Measurements from ENCODE around the gene TM9SF3. TPM values are rescaled to one million over a fixed set of nuclear protein-coding genes. Genes with fewer than 3 reads are reported as not detected.

The TM9SF3 gene
- total and polyA plus RNA-seq, 10 of the 15 experiments (the other 5 are each of a cell fraction or from before 2014, with no cell fraction given): 17.1 to 85.4 (median 44.9) TPM

DNA sequence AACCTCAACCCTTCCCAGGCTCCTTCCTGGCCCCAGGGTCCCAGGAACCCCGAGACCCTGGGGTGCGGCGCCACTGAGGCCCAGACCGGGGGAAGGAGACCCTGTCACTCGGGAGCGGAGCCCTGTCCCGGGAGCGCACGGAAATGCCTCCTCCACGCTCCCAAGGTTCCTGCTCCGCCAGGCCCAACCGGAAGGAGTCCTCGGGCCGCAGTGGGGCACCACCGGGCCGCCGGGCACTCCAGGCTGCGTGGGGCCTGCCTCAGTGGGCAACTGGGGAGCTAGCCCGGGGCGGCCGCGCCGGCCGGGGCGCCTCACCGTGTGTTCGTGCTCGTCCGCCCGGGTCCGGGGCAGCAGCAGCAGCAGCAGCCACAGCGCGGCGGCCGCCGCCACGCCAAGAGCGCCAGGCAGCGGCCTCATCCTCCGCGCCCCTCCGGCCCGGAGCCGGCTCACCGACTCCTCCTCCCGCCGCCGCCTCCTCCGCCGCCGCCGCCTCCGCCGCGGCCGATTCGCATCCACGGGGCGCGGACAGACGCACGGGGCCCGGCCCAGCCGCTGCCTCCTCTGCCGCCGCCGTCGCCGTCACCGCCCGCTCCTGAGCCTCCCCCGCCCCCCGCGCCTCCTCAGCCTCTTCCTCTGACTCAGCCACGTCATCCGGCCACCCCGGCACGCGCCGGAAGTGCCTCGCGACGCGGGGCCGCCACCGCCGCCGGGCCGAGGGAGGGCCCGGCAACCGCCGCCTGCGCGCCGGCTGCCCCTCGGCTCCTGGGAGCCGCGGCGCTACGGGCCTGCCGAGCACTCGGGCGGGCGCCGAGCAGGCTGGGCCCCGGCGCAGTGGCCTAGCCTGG is at the start of gene TM9SF3 (continued):
- no peak for TF ChIP-seq ATF3 (IDR thresholded peaks at IDR 0.05; ENCODE audit: borderline replicate concordance, extremely low read depth, low read depth, low read length)
- TF ChIP-seq REST (IDR thresholded peaks at IDR 0.05; ENCODE audit: low read depth, low read length): 0 out of 2 replicates have a peak, but pooled peaks have one; percentile 13
- TF ChIP-seq GATAD2B (conservative IDR thresholded peaks at IDR 0.05; ENCODE audit: low read depth): peak; percentile 95
- no peak for TF ChIP-seq ZNF622 (IDR thresholded peaks at IDR 0.05)
- TF ChIP-seq ZNF592 (IDR thresholded peaks at IDR 0.05): no peak
- TF ChIP-seq MEF2A (IDR thresholded peaks at IDR 0.05; ENCODE audit: insufficient read depth, low read depth, low read length): no peak
- peak; percentile 67 for TF ChIP-seq EED (IDR thresholded peaks at IDR 0.05; ENCODE audit: low read depth)
- TF ChIP-seq RB1 (IDR thresholded peaks at IDR 0.05; ENCODE audit: borderline replicate concordance): peak; percentile 77; the same call in 1 of the 2 replicates

Data from GM12878 (cell line).